LNCaP clone FGC (cell line): ENCODE results near the gene HS6ST1.
A peak's percentile ranks its signal among the peaks of the same experiment; 100 is the strongest.
"Not testable (repeated sequence)": the region's sequence is repeated elsewhere in the genome, so short reads cannot be mapped to it uniquely, and the experiment has no call there.

Experiments
- DNase-seq: peaks from one replicate; pipeline ENCODE4 v3.0.0-alpha.2; 2011; ENCODE audit warnings: low read depth
- H3K4me3 ChIP-seq: 2 replicates; pipeline ENCODE4 v1.5.1; 2011; ENCODE audit warnings: mild to moderate bottlenecking, low read depth, low read length, control low read depth
- CTCF ChIP-seq: IDR thresholded peaks from 2 replicates; pipeline ENCODE4 v1.5.1; 2012; ENCODE audit warnings: mild to moderate bottlenecking; ENCODE audit not compliant: control insufficient read depth, insufficient read depth; ENCODE audit errors: extremely low read depth

The HS6ST1 gene

GRCh38 chr2:128320906-128321771, 2.5 kb upstream of the HS6ST1 start:
- H3K4me3 ChIP-seq = no peak overlapping the region
- DNase-seq = no peak
- no peak for TF ChIP-seq CTCF

DNA sequence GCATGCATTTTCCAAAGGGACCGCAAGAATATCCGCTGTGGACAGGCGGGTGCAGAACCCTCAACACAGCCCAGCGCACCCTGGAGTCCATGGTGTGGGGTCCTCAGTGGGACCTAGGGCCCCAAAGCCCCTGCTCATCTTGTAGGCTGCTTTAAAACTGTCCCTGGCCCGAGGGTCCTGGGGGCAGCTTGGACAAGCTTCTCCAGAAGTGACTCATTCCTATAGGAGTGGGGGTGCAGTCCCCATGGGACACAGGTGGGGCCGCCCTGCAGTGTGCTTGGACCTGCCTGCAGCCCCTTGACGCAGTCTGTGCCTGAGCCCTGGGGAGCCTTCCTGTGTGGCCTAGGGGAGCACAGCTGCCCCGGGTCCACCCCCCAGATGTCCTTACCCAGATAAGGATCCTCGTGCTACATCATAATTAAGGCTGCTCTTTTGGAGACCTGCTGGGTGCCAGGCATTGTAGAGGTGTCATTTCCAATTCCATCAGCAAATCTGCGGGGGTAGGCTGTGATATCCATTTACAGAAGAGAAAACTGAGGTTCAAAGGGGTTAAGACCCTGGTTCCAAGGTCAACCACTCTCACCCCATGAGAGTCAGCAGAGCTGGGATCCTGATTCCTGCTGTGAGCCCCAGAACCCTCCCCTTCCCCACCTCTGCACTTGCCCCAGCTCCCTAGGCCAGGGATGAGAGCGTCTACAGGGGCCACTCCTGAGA, 1.7 kb upstream of the HS6ST1 start:
- no peak for TF ChIP-seq CTCF
- DNase-seq = no peak
- H3K4me3 ChIP-seq = no peak overlapping the region

DNA sequence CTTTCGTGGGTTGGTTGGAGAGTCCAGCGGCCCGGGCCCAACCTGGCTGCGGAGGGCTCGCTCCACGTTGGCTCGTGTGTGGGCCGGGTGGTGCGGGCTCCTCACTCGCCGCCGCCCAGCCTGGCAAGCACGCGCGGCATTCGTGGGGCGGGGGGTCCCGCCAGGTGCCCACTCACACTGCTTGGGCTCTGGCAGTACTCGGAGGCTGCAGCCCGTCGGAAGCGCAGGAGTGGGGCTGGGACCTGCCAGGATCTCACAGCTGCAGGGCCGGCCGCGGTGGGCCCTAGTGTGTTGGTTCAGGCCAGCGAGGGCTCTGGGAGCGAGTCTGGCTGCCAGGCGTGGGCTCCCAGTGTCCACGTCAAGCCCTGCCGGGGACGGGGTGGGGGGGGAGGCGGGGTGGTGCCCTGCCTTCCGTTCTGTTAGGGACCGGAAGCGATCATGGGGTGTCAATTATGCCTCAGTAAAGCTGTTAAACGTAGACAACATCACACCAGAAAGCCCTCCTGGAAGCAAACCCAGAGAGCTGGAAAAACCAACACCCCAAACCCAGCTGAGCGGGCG, 1.0 kb upstream of the HS6ST1 start:
- no peak for DNase-seq
- no peak for TF ChIP-seq CTCF
- H3K4me3 ChIP-seq = no peak overlapping the region; the same call in 1 of the 2 replicates

GRCh38 chr2:128318245-128318644, 423 bp downstream of the HS6ST1 start:
- DNase-seq = not testable (repeated sequence)

DNA sequence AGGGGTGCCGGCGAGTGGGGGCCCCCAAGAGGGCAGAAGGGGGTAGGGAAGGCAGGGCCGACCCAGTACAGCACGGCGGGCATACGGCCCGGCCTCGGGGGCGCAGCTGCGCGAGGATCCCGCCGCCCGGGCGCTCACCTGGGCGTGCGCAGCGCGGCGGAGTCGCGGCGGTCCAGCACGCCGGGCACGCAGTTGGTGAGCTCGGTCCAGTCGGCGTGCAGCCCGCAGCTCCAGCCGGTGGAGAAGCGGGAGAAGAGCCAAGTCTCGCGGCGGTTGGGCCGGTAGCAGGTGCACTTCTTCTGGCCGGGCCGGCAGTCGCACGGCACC, 806 bp downstream of the HS6ST1 start:
- H3K4me3 ChIP-seq = peak overlapping the region; percentile 70
- DNase-seq = not testable (repeated sequence)

More at GRCh38 chr2:128318245-128318644, 423 bp downstream of the HS6ST1 start:
- H3K4me3 ChIP-seq = peak overlapping the region; percentile 70

GRCh38 chr2:128317181-128317898, 1.3 kb downstream of the HS6ST1 start:
- DNase-seq = no peak
- H3K4me3 ChIP-seq = peak overlapping the region; percentile 70
- TF ChIP-seq CTCF = no peak

- H3K4me3 ChIP-seq = peak overlapping the region; percentile 70
- no peak for TF ChIP-seq CTCF
- DNase-seq = no peak
Measured at GRCh38 chr2:128316777-128317180, 1.9 kb downstream of the HS6ST1 start.
